Measurements from ENCODE around the gene KCNJ1.

Gene KCNJ1

DNA sequence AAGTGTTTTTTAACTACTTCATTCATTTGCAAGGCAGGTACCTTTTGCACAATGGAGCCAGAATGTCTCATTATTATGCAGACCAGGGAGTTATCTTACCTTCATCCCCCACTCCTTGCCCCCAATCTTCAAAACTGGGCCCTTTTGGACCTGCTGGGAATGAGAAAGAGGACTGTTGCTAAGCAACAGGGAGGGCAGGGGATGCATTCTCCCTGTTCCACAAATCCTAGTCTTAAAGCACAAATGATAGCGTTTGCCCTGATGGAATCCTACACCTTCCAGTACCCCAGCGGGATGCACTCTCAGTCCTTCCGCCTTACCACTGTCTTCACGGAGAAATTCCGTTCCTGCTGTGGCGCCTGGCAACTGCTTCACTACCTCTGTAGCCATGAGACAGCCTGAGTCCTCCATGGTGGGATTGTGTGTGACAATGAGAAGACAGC, 4.1 kb upstream of the KCNJ1 start:
- Histone ChIP-seq H4K20me1 (ENCODE audit: insufficient read depth) (no peaks in the 10 kb centered on the region), H3K4me1 (ENCODE audit: low read depth, poor library complexity, severe bottlenecking) (no peaks in the 10 kb centered on the region), H3K9ac (no peak overlapping the region), H3K4me3 (IDR thresholded peaks at IDR 0.05; ENCODE audit: insufficient read depth, low read depth, low read length) (no peak overlapping the region), H3K27me3 (ENCODE audit: insufficient read depth, low read depth) (no peaks in the 10 kb centered on the region), H3K79me2 (ENCODE audit: insufficient read depth, low read depth) (no peaks in the 10 kb centered on the region), H3K36me3 (ENCODE audit: insufficient read depth) (no peaks in the 10 kb centered on the region), H2AFZ (ENCODE audit: low read depth) (no peak overlapping the region), H3K27ac (no peak overlapping the region), H3K4me2 (no peak overlapping the region)
- TF ChIP-seq, protein P1, sequence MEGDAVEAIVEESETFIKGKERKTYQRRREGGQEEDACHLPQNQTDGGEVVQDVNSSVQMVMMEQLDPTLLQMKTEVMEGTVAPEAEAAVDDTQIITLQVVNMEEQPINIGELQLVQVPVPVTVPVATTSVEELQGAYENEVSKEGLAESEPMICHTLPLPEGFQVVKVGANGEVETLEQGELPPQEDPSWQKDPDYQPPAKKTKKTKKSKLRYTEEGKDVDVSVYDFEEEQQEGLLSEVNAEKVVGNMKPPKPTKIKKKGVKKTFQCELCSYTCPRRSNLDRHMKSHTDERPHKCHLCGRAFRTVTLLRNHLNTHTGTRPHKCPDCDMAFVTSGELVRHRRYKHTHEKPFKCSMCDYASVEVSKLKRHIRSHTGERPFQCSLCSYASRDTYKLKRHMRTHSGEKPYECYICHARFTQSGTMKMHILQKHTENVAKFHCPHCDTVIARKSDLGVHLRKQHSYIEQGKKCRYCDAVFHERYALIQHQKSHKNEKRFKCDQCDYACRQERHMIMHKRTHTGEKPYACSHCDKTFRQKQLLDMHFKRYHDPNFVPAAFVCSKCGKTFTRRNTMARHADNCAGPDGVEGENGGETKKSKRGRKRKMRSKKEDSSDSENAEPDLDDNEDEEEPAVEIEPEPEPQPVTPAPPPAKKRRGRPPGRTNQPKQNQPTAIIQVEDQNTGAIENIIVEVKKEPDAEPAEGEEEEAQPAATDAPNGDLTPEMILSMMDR (conservative IDR thresholded peaks at IDR 0.05; ENCODE audit: low read depth, low read length): no peak

DNA sequence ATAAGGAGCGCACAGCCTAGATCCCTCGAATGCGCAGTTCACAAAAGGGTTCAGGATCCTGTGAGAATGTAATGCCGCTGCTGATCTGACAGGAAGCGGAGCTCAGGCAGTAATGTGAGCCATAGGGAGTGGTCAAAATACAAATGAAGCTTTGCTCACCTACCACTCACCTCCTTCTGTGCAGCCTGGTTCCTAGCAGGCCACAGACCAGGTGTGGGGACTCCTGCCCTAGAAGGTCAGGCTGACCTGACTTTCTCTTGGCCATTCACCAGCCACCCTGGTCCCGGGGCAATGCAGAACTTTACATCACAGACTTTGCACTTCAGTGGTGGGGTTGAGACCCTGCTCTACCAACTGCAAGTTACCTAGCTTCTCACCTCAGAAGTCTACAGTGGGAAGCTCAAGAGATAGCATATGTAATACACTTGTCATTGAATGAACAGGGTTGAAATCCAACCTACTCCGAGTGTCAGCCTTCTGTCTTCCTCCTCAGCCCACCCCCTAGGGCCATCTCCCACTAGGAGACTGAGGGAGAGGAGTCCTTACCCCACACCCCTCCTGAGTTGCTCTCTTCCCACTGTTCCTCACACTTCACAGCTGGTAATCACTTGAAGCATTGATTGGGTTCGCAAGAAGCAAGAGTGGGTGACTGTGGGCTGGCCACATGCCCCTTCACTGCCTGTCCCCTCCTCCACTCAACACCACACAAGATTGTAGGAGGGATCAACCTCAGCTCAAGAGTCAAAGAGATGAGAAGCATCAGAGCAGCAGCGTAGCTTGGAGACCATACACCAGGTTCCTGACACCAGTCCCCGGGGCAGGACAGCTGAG, 2.0 kb upstream of the KCNJ1 start:
- no peak overlapping the region for H3K27ac ChIP-seq
- no peaks in the 10 kb centered on the region for H3K36me3 ChIP-seq (ENCODE audit: insufficient read depth)
- H3K79me2 ChIP-seq (ENCODE audit: insufficient read depth, low read depth): no peaks in the 10 kb centered on the region
- TF ChIP-seq, protein P1 (conservative IDR thresholded peaks at IDR 0.05; ENCODE audit: low read depth, low read length): no peak
- no peak overlapping the region for H3K4me2 ChIP-seq
- H3K4me1 ChIP-seq (ENCODE audit: low read depth, poor library complexity, severe bottlenecking): no peaks in the 10 kb centered on the region
- H3K9ac ChIP-seq: no peak overlapping the region
- no peaks in the 10 kb centered on the region for H3K27me3 ChIP-seq (ENCODE audit: insufficient read depth, low read depth)
- no peaks in the 10 kb centered on the region for H4K20me1 ChIP-seq (ENCODE audit: insufficient read depth)
- H3K4me3 ChIP-seq (IDR thresholded peaks at IDR 0.05; ENCODE audit: insufficient read depth, low read depth, low read length): no peak overlapping the region
- H2AFZ ChIP-seq (ENCODE audit: low read depth): no peak overlapping the region

DNA sequence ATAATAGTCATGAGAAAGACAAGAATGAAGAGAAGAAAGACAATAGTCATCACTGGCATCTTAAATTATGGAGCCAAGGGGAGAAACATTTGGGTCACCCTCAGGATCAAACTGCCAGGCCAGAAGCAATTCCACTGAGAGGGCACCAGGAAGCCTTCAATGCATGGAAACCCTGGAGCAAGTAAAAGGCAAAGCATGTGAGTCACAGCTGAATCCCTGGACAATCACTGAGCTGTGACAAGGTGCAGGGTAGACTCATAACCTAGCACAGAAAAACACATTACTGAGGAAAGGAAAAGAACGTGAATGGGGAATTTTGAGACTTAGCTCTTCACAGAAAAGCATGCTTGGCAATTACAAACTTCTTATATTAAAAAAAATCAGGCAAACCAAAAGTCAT, 1.6 kb downstream of the KCNJ1 start:
- Histone ChIP-seq H4K20me1 (ENCODE audit: insufficient read depth) (no peaks in the 10 kb centered on the region), H3K9ac (no peak overlapping the region), H3K79me2 (ENCODE audit: insufficient read depth, low read depth) (no peaks in the 10 kb centered on the region), H3K27me3 (ENCODE audit: insufficient read depth, low read depth) (no peaks in the 10 kb centered on the region), H3K4me3 (IDR thresholded peaks at IDR 0.05; ENCODE audit: insufficient read depth, low read depth, low read length) (no peak overlapping the region), H3K27ac (no peak overlapping the region), H2AFZ (ENCODE audit: low read depth) (no peak overlapping the region), H3K36me3 (ENCODE audit: insufficient read depth) (no peaks in the 10 kb centered on the region), H3K4me1 (ENCODE audit: low read depth, poor library complexity, severe bottlenecking) (peaks cover 5% of the 10 kb centered on the region), H3K4me2 (no peak overlapping the region)
- TF ChIP-seq, protein P1 (conservative IDR thresholded peaks at IDR 0.05; ENCODE audit: low read depth, low read length): no peak

DNA sequence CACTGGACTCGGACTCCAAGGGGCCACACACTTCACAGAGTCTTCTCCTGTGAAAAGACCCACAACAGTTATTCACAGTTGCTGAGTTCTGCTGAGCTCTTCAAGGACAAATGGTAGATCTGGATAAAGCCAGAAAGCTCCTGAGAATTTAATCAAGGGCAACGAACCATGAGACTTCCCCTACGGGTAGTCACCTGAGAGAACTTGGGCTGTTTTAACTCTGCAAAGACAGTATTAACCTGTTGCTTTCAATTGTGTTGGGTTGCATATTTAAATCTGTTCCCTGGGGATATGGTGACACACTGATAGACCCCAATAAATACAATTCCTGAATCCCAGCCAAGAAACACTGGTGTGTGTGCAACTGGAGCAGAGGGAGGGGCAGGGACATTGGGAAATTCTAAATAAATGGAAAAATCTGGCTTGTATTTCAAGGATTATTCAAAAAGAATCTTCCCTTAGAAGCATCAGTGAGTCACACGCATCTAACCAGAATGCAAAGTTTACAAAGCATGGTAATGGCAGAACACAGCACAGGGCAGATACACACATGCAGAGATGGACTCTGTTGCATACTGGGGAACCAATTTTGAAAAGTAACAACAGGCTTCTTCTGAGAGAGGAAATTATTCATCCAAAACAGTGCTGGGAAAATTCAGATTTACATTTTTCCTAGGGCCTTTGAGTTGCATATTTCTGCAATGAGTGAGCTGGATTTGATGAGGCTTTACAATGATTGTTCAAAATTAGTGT, 4.0 kb downstream of the KCNJ1 start:
- Histone ChIP-seq H2AFZ (ENCODE audit: low read depth) (no peak overlapping the region), H3K9ac (no peak overlapping the region), H3K4me1 (ENCODE audit: low read depth, poor library complexity, severe bottlenecking) (peaks cover 12% of the 10 kb centered on the region), H4K20me1 (ENCODE audit: insufficient read depth) (no peaks in the 10 kb centered on the region), H3K27me3 (ENCODE audit: insufficient read depth, low read depth) (no peaks in the 10 kb centered on the region), H3K4me3 (IDR thresholded peaks at IDR 0.05; ENCODE audit: insufficient read depth, low read depth, low read length) (no peak overlapping the region), H3K79me2 (ENCODE audit: insufficient read depth, low read depth) (no peaks in the 10 kb centered on the region), H3K4me2 (no peak overlapping the region), H3K36me3 (ENCODE audit: insufficient read depth) (no peaks in the 10 kb centered on the region), H3K27ac (no peak overlapping the region)
- TF ChIP-seq, protein P1 (conservative IDR thresholded peaks at IDR 0.05; ENCODE audit: low read depth, low read length): no peak
